HG03097 (cell line): ENCODE data around the gene RHEBL1.

Experiments used
- ATAC-seq: cut with Tn5 transposase; IDR thresholded peaks from one replicate; pipeline ENCODE4 v1.9.1; 2021; ENCODE audit not compliant: unreplicated experiment, low FRiP score

RHEBL1 gene

DNA sequence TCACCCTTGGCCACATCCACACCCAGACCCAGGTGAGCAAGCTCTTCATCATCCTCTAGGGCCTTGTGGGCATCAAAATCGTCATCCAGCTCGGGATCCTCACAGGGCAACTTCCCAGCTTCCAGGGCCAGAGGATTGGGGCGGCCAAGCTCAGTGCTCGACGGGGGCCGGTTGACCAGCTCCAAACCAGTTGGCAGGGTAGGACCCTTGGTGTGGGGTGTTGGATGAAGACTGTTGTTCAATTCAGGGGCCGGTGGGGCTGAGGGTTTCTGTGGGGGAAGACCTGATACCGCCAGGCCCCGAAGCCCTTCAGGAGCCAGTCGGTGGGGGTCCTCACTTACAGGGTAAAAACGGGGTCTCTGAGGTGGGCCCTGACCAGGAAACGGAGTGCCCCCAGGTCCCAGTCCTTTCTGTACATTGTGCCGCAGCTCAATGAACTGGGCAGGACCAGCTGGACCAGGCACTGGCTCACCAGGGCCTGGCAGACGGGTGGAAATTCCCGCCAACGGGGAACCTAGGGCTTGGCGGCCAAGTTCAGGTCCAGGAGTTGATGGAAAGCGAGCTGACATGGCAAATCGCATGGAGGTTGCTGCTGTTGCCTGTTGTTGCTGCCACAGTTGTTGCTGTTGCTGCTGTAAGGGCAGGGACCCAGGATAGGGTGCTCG is 31.4 kb downstream of the RHEBL1 start:
- no peak for ATAC-seq

DNA sequence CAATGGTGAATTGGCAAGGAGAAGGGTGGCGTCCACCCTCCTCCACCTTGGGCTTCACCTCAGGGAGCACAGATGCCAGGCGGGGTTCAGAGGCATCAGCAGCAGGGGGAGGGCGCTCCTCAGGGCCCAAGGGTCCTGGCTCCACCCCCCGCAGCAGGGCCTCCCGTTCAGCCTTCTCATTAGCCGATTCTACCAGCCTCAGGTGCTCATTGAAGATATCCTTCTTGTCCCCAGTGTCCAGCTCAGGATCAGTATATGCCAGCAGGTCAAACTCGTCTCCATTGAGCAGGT is 31.9 kb downstream of the RHEBL1 start:
- no peak for ATAC-seq

GRCh38 chr12:49037111-49037946 is 32.5 kb downstream of the RHEBL1 start:
- ATAC-seq = no peak

GRCh38 chr12:49036029-49036428 is 33.8 kb downstream of the RHEBL1 start:
- no peak for ATAC-seq

GRCh38 chr12:49034286-49034622 is 35.5 kb downstream of the RHEBL1 start:
- ATAC-seq = no peak

DNA sequence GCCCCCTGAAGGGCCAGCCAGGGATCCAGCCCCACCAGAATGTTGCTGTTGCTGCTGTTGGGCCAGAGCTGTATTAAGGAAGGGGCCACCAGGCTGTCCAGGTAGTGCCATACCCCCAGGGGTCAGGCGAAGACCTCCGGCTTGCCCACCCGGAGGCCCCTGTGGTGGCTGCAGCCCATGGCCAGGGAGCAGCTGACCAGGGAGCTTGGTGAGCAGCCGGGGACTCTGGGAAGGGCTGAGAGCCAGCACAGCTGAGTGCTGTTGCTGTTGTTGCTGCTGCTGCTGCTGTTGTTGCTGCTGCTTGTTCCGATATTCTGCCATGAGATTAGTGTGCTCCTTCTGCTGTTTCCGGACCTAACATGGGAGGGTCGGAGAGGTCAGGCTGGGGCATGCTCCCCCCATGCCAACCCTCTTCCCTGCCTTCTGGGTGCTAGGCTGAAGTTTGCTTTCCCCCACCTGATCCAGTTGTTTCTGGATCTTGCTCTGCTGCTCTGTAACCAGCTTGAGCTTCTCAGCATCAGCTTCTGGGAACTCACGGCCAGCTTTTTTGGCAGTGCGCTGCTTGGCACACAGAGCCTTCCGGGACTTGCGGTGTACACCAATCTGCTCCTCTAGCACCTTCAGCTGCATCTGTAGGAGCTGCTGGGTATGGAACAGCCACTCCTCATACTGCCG is 36.0 kb downstream of the RHEBL1 start:
- ATAC-seq = no peak

- ATAC-seq = no peak
These were observed 36.9 kb downstream of the RHEBL1 start for GRCh38 chr12:49032679-49033447.

DNA sequence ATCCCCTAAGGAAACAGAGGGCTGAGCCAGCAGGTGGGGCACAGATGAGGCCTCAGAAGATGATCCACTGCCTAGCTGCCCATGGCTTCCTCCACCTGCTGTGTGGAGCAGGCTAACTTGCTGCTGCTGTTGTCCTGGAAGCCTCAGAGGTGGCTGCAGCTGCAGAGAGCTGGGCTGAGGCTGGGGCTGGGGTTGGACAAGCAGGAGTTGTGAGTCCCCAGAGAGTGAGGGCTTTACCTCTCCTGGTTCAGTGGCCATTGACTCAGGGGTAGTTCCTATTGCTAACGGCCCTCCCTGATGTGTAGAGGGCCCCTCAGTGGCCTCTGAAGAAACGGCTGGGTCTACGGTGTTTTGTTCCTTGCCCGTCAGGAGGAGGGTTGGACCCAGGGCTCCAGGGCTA is 37.5 kb downstream of the RHEBL1 start:
- ATAC-seq = no peak

DNA sequence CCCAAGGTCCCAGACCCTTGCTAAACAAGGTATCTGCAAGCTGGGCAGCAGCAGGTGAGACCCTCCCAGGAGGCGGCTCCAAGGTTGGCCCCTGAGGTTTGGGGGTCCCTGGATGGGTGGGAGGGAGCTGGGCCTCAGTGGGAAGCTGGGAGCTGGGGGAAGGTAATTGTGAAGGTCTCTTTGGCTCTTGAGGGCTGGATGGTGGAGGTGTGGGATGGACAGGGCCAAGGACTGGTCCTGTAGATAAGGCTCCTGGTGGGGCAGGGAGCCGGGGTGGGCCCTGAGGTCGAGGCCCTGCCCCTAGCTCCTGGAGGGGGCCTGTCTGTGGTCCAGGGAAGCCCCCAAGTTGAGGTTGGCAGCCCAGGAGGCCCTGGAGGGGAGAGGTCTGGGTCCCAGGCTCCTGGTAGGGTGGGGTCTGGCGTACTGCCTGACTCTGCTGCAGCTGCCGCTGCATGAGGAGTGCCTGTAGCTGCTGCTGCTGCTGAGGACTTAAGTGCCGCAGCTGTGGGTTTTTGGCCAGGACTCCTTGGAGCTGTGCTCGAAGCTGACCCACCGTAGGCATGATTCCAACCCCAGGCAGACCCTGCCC is 38.1 kb downstream of the RHEBL1 start:
- no peak for ATAC-seq

DNA sequence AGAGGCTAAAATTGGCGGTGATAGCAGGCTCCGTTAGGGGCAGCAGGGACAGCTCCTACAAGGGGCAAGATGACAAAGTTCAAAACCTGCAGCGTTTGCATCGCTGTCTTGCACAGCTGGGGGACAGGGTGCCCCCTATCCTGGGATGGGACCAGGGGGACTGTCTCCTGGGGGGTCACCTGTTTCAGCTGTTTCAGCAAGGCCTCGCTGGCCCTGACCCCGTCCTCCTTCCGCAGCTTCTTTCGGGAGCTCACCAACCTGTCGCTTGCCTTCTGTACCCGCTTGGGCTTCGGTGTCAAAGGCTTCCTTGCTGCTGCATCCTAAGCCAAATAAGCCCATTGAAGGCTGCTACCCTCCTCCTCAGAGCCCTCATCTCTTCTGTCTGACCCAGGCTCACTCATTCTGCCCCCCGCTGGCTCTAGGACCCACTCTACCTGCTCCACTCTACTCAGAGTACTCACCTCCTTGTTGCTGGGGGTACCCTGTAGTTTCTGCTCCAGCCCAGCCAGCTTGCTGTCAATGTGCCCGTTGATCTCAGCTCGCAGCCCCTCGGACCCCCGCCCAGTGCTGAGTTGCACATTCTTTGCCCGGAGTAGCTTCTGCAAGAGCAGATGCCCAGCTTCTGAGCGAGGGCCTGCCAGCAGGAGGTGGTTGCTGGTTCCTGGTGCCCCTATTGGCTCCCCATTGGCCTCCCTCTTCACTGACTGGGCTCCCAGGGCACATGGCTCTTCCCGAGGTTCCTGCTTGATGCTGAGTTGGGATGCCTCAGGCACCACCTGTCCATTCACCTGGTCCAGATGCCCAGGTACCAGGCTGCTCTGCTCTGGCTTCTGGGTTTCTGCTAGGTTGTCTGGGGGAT is 38.8 kb downstream of the RHEBL1 start:
- no peak for ATAC-seq

DNA sequence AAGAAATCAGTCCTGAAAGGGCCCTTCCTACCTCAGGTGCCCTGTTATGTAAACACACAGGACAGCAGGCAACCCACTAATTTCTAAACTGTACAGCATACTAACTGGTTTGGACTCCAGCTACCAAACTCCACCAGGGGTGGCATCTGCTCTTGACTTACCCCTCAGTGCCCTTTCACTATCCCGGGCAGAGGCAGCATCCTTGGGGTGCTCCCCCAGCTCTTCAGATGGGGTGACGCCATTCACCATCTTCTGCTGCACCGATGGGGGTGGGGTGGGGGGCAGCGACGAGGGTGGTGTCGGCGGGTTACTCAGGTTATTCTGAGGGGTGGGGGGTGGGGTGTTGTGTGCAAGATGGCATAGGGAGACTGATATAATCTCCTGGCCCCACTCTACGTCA is 39.7 kb downstream of the RHEBL1 start:
- ATAC-seq = no peak

DNA sequence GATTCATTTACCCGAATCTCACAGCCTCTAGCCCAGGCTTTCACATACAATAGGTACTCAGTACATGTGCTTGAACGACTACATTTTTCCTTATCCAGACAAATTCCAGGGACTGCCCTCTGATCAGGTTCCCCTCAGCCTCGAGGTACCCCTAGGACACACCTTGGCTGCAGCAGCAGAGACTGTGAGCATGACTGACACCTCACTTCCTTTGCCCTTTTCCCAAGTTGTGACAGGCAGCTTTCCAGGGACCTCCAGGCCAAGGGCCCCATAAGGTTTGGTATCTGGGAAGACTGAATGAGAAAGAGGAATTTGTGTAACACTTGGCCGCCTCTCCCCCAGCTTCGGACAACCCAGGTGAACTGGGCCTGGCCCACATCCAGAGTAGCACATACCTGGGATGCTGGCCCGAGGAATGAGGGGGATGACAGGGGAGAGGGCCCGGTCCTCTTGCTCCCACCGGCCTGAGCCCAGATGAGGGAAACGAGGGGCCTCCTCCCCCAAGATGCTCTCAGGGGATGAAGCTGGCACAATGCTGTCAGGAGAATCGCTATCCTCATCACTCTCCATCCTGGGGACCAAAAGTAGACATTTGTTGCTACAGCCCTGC is 41.0 kb downstream of the RHEBL1 start:
- ATAC-seq = no peak

GRCh38 chr12:49027846-49028555 is 41.8 kb downstream of the RHEBL1 start:
- no peak for ATAC-seq

GRCh38 chr12:49026678-49027480 is 42.9 kb downstream of the RHEBL1 start:
- no peak for ATAC-seq

- no peak for ATAC-seq
These were observed 43.7 kb downstream of the RHEBL1 start for GRCh38 chr12:49026101-49026500.

GRCh38 chr12:49025463-49025862 is 44.3 kb downstream of the RHEBL1 start:
- ATAC-seq = no peak

DNA sequence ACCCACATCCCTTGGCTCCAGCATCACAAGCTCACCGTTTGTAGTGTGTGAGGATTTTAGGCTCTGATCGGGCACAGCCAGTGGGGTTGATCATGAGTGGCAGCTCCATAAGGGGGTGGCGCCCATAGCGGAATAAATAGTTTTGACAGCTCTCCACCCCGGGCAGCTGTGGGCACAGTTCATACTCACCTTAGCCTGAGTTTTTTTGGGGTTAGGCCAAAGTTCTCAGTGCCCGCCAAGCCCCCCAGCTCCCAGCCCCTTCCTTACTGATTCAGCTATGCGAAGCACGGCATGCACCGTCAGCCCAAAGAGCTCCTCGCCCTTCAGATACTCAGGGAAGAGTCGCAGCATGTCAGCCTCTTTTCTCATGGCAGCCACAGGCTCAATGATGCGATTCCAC is 45.2 kb downstream of the RHEBL1 start:
- no peak for ATAC-seq

DNA sequence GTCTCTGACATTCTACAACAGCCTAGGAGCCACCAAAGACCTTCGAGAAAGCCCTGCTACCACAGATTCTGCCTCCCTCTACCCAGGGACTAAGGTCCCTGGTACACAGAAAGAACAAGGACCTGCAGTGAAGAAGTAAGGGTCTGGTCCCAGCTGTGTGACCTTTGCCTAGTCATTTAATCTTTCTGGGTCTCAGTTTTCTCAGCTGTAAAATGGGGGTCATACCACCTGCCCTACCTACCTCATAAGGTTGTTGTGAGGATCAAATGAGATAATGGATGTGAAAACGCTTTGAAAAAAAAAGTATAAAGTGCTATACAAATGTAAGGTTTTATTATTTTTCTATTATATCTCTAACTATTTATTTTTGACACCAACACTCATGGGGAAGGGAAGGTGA is 46.0 kb downstream of the RHEBL1 start:
- ATAC-seq = no peak
